Gastroesophageal sphincter (tissue), 4 donors: ENCODE data around the gene NISCH. TPM values are rescaled to one million over a fixed set of nuclear protein-coding genes. Genes with fewer than 3 reads are reported as not detected.

Experiments used
- ATAC-seq: fragments of 150-250 bp; one replicate; pipeline ENCODE4 v1.9.1; 2016; ENCODE audit warnings: mild to moderate bottlenecking, moderate library complexity
- H3K27ac ChIP-seq, 4 donors: fragments of 200-600 bp; sonication (generic) in 3 of 4; 1 replicate in 3 of 4; 2 replicates in 1 of 4; pipeline ENCODE4 v1.5.1; 2016 to 2019
- H3K27me3 ChIP-seq: fragments of 200-600 bp; sonication (generic); one replicate; pipeline ENCODE4 v1.5.1; 2019
- H3K36me3 ChIP-seq, 2 donors: fragments of 200-600 bp; sonication (generic); one replicate each; pipeline ENCODE4 v1.5.1; 2019; ENCODE audit warnings: control low read depth in 1 of 2
- H3K4me1 ChIP-seq, 3 donors: fragments of 200-600 bp; sonication (generic); 1 replicate in 2 of 3; 2 replicates in 1 of 3; pipeline ENCODE4 v1.5.1; 2016 to 2019; ENCODE audit warnings: control low read depth in 2 of 3
- H3K4me3 ChIP-seq, 2 donors: fragments of 200-600 bp; sonication (generic); one replicate each; pipeline ENCODE4 v1.5.1; 2019; ENCODE audit warnings: mild to moderate bottlenecking in 1 of 2, moderate library complexity in 1 of 2
- H3K9me3 ChIP-seq, 3 donors: fragments of 200-600 bp; sonication (generic); one replicate each; pipeline ENCODE4 v1.5.1; 2017 to 2019; ENCODE audit warnings: control low read depth in 2 of 3
- EP300 ChIP-seq: sonication (generic); formaldehyde crosslinking; IDR thresholded peaks from one replicate; pipeline ENCODE4 v1.6.1; 2017; ENCODE audit warnings: antibody characterized with exemption, mild to moderate bottlenecking
- POLR2A ChIP-seq, 2 donors: fragments of 450-650 bp; IDR thresholded peaks; one replicate each; pipeline ENCODE4 v1.6.1; 2017; ENCODE audit warnings: antibody characterized with exemption in 2 of 2, mild to moderate bottlenecking in 2 of 2, moderate library complexity in 1 of 2
- POLR2AphosphoS5 ChIP-seq: sonication (generic); formaldehyde crosslinking; IDR thresholded peaks from one replicate; pipeline ENCODE4 v1.6.1; 2017; ENCODE audit warnings: antibody characterized with exemption
- WGBS, 2 donors: methylation state at CpG; one replicate each; pipeline ENCODE4 v1.1.5; 2018; ENCODE audit warnings: low coverage in 1 of 2; 5-methylcytosine and 5-hydroxymethylcytosine counted together
- total RNA-seq, 4 donors: library from RNA; depleted of rRNA; stranded (reverse); fragments of >200 nt; gene quantifications; one replicate each; pipeline ENCODE4 v1.1.0, GENCODE V29; 2016
- TF ChIP-seq, protein P1 (sequence below), 4 experiments: fragments of 200-600 bp in 2 of 4; fragments of 450-650 bp in 2 of 4; sonication (generic) in 1 of 4; IDR thresholded peaks; one replicate each; pipeline ENCODE4 v1.5.1; 2017 to 2019; ENCODE audit warnings: antibody characterized with exemption in 4 of 4, mild to moderate bottlenecking in 2 of 4, moderate library complexity in 2 of 4

The NISCH gene
- total RNA-seq, 4 donors from 2014 or later: 56.7 to 95.9 (median 78.9) TPM

DNA sequence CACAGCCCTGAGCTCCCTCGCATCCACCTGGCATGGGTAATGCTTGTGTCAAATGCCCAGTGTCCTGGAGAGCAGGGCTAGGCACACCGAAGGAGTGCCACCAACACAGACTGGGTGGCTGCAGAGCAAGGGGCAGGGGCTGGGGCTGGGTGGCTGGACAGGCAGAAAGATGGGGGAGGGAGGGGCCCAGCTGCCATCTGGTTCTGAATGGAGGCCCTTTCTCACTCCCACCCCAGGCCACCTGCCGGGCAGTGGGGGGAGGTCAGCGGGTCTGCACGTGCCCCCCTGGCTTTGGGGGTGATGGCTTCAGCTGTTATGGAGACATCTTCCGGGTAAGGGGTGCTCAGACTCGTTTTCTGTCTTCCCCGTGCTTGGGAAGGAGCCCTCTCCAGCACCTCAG, 56.7 kb downstream of the NISCH start:
- WGBS, 2 donors: 20% methylated on average over 1 of the region's 8 CpGs; no CpG with 5 or more reads in 1 of the 2 donors
- no peaks in the 10 kb centered on the region for H3K4me1 ChIP-seq
- TF ChIP-seq POLR2AphosphoS5 (no peak), POLR2A (IDR thresholded peaks at IDR 0.05) (no peak), EP300 (no peak)
- TF ChIP-seq, protein P1, sequence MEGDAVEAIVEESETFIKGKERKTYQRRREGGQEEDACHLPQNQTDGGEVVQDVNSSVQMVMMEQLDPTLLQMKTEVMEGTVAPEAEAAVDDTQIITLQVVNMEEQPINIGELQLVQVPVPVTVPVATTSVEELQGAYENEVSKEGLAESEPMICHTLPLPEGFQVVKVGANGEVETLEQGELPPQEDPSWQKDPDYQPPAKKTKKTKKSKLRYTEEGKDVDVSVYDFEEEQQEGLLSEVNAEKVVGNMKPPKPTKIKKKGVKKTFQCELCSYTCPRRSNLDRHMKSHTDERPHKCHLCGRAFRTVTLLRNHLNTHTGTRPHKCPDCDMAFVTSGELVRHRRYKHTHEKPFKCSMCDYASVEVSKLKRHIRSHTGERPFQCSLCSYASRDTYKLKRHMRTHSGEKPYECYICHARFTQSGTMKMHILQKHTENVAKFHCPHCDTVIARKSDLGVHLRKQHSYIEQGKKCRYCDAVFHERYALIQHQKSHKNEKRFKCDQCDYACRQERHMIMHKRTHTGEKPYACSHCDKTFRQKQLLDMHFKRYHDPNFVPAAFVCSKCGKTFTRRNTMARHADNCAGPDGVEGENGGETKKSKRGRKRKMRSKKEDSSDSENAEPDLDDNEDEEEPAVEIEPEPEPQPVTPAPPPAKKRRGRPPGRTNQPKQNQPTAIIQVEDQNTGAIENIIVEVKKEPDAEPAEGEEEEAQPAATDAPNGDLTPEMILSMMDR (IDR thresholded peaks at IDR 0.05): no peak
- H3K4me3 ChIP-seq: no peak overlapping the region
- ATAC-seq: no peak
- H3K27ac ChIP-seq: no peak overlapping the region
- no peaks in the 10 kb centered on the region for H3K9me3 ChIP-seq
- peaks cover 0 to 32% of the 10 kb centered on the region in 2 donors for H3K36me3 ChIP-seq
- H3K27me3 ChIP-seq: no peaks in the 10 kb centered on the region

- ATAC-seq: no peak
- no CpG with 5 or more reads among the region's 17 CpGs for WGBS, 2 donors
- H3K4me1 ChIP-seq: no peaks in the 10 kb centered on the region
- no peaks in the 10 kb centered on the region for H3K9me3 ChIP-seq
- TF ChIP-seq POLR2A (IDR thresholded peaks at IDR 0.05): no peak
- TF ChIP-seq, protein P1 (IDR thresholded peaks at IDR 0.05): no peak
- no peak for TF ChIP-seq EP300
- no peak for TF ChIP-seq POLR2AphosphoS5
- H3K36me3 ChIP-seq: peaks cover 0 to 32% of the 10 kb centered on the region in 2 donors
- no peak overlapping the region for H3K4me3 ChIP-seq
- no peak overlapping the region for H3K27ac ChIP-seq
- H3K27me3 ChIP-seq: no peaks in the 10 kb centered on the region
Measured at GRCh38 chr3:52512727-52513126, 57.3 kb downstream of the NISCH start.

DNA sequence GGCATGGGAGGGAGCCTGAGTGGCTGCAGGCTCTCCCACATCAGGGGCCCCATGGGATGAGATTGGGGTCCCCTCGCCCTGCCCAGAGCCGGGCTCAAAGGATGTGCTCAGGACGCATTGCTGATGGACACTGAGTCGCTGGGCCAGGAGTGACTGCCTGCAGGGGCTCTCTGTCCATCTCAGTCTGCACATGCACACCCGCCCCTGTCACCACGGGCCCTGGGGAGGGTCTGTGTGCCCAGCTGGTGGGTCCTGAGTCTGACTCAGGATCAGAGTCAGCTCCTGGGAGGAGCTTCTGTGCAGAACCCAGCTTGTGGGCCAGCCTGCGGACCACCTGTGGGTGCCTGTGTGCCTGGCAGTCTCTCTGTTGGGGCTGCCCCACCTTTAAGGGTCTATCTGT, 57.9 kb downstream of the NISCH start:
- Histone ChIP-seq H3K4me3 (no peak overlapping the region), H3K4me1 (no peaks in the 10 kb centered on the region), H3K36me3 (peaks cover 0 to 28% of the 10 kb centered on the region in 2 donors), H3K9me3 (no peaks in the 10 kb centered on the region), H3K27ac (no peak overlapping the region), H3K27me3 (no peaks in the 10 kb centered on the region)
- no peak for TF ChIP-seq EP300
- WGBS, 2 donors: no CpG with 5 or more reads among the region's 7 CpGs
- ATAC-seq: no peak

DNA sequence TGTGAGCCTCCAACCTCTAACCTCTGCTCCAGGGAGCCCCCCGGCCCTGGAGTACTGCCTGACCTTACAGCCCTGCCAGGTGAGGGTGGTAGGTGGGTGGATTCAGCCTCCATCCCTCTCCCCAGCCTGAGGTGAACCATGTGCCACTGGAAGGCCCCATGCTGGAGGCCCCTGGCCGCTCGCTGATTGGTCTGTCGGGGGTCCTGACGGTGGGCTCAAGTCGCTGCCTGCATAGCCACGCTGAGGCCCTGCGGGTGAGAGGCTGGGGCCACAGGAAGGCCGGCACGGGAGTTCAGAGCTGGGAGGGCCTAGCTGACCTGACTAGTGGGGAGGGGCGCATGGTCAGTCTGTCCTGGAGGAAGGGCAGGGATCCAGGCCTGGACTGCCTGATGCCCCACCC, 59.2 kb downstream of the NISCH start:
- H3K36me3 ChIP-seq: peaks cover 0 to 28% of the 10 kb centered on the region in 2 donors
- no peaks in the 10 kb centered on the region for H3K27me3 ChIP-seq
- TF ChIP-seq EP300 (no peak), POLR2A (IDR thresholded peaks at IDR 0.05) (no peak), POLR2AphosphoS5 (no peak)
- TF ChIP-seq, protein P1 (IDR thresholded peaks at IDR 0.05): no peak
- 72% methylated on average over 4 of the region's 11 CpGs; no CpG with 5 or more reads in 1 of the 2 donors for WGBS, 2 donors
- peaks cover 0 to 8% (median 0%) of the 10 kb centered on the region in 3 donors for H3K4me1 ChIP-seq
- H3K9me3 ChIP-seq: no peaks in the 10 kb centered on the region
- no peak overlapping the region for H3K27ac ChIP-seq
- no peak overlapping the region for H3K4me3 ChIP-seq
- ATAC-seq: no peak

DNA sequence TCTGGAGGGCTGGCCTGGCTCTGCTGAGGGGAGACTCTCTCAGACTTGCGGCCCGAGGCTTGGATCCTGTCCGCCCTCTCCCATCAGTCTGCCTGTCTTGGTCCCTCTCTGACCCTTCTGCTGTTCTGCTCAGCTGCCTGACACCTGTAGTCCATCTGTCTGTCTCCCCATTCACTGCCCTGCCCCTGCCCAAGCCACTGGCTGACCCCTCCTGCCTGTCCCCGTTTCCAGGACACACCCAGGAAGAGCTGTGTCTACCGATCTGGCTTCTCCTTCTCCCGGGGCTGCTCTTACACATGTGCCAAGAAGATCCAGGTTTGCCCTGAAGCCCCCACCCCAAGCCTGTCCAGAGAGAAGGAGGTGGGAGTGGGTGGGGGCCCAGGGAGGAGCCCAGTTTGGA, 59.8 kb downstream of the NISCH start:
- WGBS, 2 donors: 44 to 100% methylated on average over 2 to 5 of the region's 6 CpGs
- Histone ChIP-seq H3K4me1 (peaks cover 0 to 8% (median 0%) of the 10 kb centered on the region in 3 donors), H3K36me3 (peaks cover 0 to 29% of the 10 kb centered on the region in 2 donors), H3K27ac (no peak overlapping the region), H3K9me3 (no peaks in the 10 kb centered on the region), H3K4me3 (no peak overlapping the region), H3K27me3 (no peaks in the 10 kb centered on the region)
- no peak for ATAC-seq
- TF ChIP-seq, protein P1 (IDR thresholded peaks at IDR 0.05): no peak
- TF ChIP-seq EP300: no peak
- TF ChIP-seq POLR2AphosphoS5: no peak
- no peak for TF ChIP-seq POLR2A (IDR thresholded peaks at IDR 0.05)
